Left cardiac atrium (tissue), 4 donors: Measurements from ENCODE around the gene AMOTL2. TPM values are rescaled to one million over a fixed set of nuclear protein-coding genes. Genes with fewer than 3 reads are reported as not detected.

Experiments used
- ATAC-seq, 2 donors: fragments of 200-7000 bp; cut with Tn5 transposase; one replicate each; pipeline ENCODE4 v1.9.1; 2020; ENCODE audit warnings: mild to moderate bottlenecking in 2 of 2, moderate library complexity in 2 of 2
- DNase-seq: peaks from one replicate; pipeline ENCODE4 v3.0.0-alpha.2; 2020
- intact Hi-C, 2 donors: fragments of 100-400 bp; cut with DNase I; formaldehyde crosslinking; loops; one replicate each; pipeline versions ENCODE4 v1.14.1 to v1.15.1; 2022 to 2023
- total RNA-seq, 2 donors: library from RNA; stranded (reverse); fragmentation: NEBNext Ultra II Directional; extraction: Animal tissue kit (Norgen Biotek cat#: 25700); gene quantifications; one replicate each; pipeline ENCODE4 v1.2.1, GENCODE V29; 2021
- donor health status: DM: no; HTN: yes; CAD: no.
- donor health status: DM: no; HTN: yes; CAD: no; lungs with severe emphysema.
- donor health status: DM: yes; HTN: yes; CAD: no.
- donor health status: Dilated cardiomyopathy.

AMOTL2 gene
- total RNA-seq, 2 donors from 2014 or later = 47.9 to 59.3 TPM

- peak in 1 of 2 donors; percentile 48 for ATAC-seq
- intact Hi-C loops = no loop called here
- DNase-seq = no peak
Observed at GRCh38 chr3:134328147-134328591, 46.1 kb downstream of the AMOTL2 start.

- intact Hi-C loops = no loop called here
- no peak for DNase-seq
- ATAC-seq = peak in 1 of 2 donors; percentile 16
Observed at GRCh38 chr3:134327594-134327975, 46.7 kb downstream of the AMOTL2 start.

- ATAC-seq = peak; percentile 71 to 87
- DNase-seq = peak; percentile 54
- intact Hi-C loops = no loop called here
Observed at GRCh38 chr3:134326760-134327593, 47.3 kb downstream of the AMOTL2 start.

GRCh38 chr3:134326126-134326525 is 48.1 kb downstream of the AMOTL2 start:
- intact Hi-C loops = no loop called here
- DNase-seq = no peak
- ATAC-seq = no peak

GRCh38 chr3:134325706-134326105 is 48.5 kb downstream of the AMOTL2 start:
- DNase-seq (no peak), ATAC-seq (peak in 1 of 2 donors; percentile 28)
- intact Hi-C loops = no loop called here

- DNase-seq (no peak), ATAC-seq (no peak)
- intact Hi-C loops = no loop called here
Observed at GRCh38 chr3:134325061-134325705, 49.1 kb downstream of the AMOTL2 start.

GRCh38 chr3:134323966-134324962 is 50.0 kb downstream of the AMOTL2 start:
- intact Hi-C loops = no loop called here
- no peak for ATAC-seq

GRCh38 chr3:134322286-134322685 is 52.0 kb downstream of the AMOTL2 start:
- DNase-seq (no peak), ATAC-seq (no peak)
- intact Hi-C loops = no loop called here

More at GRCh38 chr3:134323966-134324962, 50.0 kb downstream of the AMOTL2 start:
- no peak for DNase-seq

- no peak for DNase-seq
- intact Hi-C loops = no loop called here
- ATAC-seq = peak in 1 of 2 donors; percentile 71
Observed at GRCh38 chr3:134320749-134321148, 53.5 kb downstream of the AMOTL2 start.

GRCh38 chr3:134319931-134320330 is 54.3 kb downstream of the AMOTL2 start:
- DNase-seq (no peak), ATAC-seq (no peak)
- intact Hi-C loops = no loop called here

- DNase-seq (no peak), ATAC-seq (no peak)
- intact Hi-C loops = no loop called here
Observed at GRCh38 chr3:134318166-134318565, 56.1 kb downstream of the AMOTL2 start.

- ATAC-seq = no peak
- no peak for DNase-seq
- intact Hi-C loops = no loop called here
Observed at GRCh38 chr3:134317106-134317947, 56.9 kb downstream of the AMOTL2 start.

- ATAC-seq (peak; percentile 69 to 70), DNase-seq (peak; percentile 85)
- intact Hi-C loops = no loop called here
Observed at GRCh38 chr3:134315286-134316106, 58.8 kb downstream of the AMOTL2 start.

GRCh38 chr3:134314588-134315285 is 59.5 kb downstream of the AMOTL2 start:
- DNase-seq (no peak), ATAC-seq (peak in 1 of 2 donors; percentile 10)
- intact Hi-C loops = loop anchor here in 1 of 2 donors (5.0 kb wide), 1 partner anchor 58 kb away; the partner anchor contains the start of gene AMOTL2

- no peak for DNase-seq
- intact Hi-C loops = loop anchor here in 1 of 2 donors (5.0 kb wide), 1 partner anchor 58 kb away; the partner anchor contains the start of gene AMOTL2
- no peak for ATAC-seq
Observed at GRCh38 chr3:134313847-134314587, 60.2 kb downstream of the AMOTL2 start.
